Endodermal cell (in vitro differentiated cells): ENCODE measurements around the gene CPEB2. TPM values are rescaled to one million over a fixed set of nuclear protein-coding genes. Genes with fewer than 3 reads are reported as not detected.
"Not testable (repeated sequence)": the region's sequence is repeated elsewhere in the genome, so short reads cannot be mapped to it uniquely, and the experiment has no call there.

Source experiments
- DNase-seq: peaks from one replicate; pipeline ENCODE4 v3.0.0-alpha.2; 2017
- H3K27ac ChIP-seq: 2 replicates; pipeline ENCODE4 v1.5.1; 2013; ENCODE audit warnings: mild to moderate bottlenecking, low read depth, low read length, moderate library complexity
- H3K27me3 ChIP-seq: 2 replicates; pipeline ENCODE4 v1.6.1; 2013; ENCODE audit warnings: mild to moderate bottlenecking, low read length, moderate library complexity; ENCODE audit not compliant: insufficient read depth, control insufficient read depth, poor library complexity, severe bottlenecking
- H3K36me3 ChIP-seq: 2 replicates; pipeline ENCODE4 v1.7.0; 2013; ENCODE audit warnings: mild to moderate bottlenecking, low read length, moderate library complexity; ENCODE audit not compliant: control insufficient read depth, insufficient read depth
- H3K4me1 ChIP-seq: one replicate; pipeline ENCODE4 v1.7.0; 2013; ENCODE audit warnings: low read length; ENCODE audit not compliant: control insufficient read depth, insufficient read depth
- H3K4me3 ChIP-seq: 2 replicates; pipeline ENCODE4 v1.5.1; 2013; ENCODE audit warnings: mild to moderate bottlenecking, low read length, moderate library complexity
- H3K9ac ChIP-seq: 2 replicates; pipeline ENCODE4 v1.6.1; 2013; ENCODE audit warnings: mild to moderate bottlenecking, low read length, moderate library complexity; ENCODE audit not compliant: poor library complexity, severe bottlenecking; ENCODE audit errors: extremely low read depth
- H3K9me3 ChIP-seq: 2 replicates; pipeline ENCODE4 v1.6.1; 2013; ENCODE audit warnings: mild to moderate bottlenecking, low read length, moderate library complexity; ENCODE audit not compliant: control insufficient read depth
- H3K27ac Mint-ChIP-seq: 2 replicates; pipeline ENCODE4 v1.8.0; 2020; ENCODE audit warnings: mixed read lengths
- H3K27me3 Mint-ChIP-seq: 2 replicates; pipeline ENCODE4 v1.8.0; 2021; ENCODE audit warnings: mild to moderate bottlenecking, mixed read lengths; ENCODE audit not compliant: insufficient read depth
- H3K36me3 Mint-ChIP-seq: 2 replicates; pipeline ENCODE4 v1.8.0; 2020; ENCODE audit warnings: low read depth, mixed read lengths
- H3K4me1 Mint-ChIP-seq: 2 replicates; pipeline ENCODE4 v1.8.0; 2020; ENCODE audit warnings: mixed read lengths
- H3K4me3 Mint-ChIP-seq: 2 replicates; pipeline ENCODE4 v1.8.0; 2020; ENCODE audit warnings: mild to moderate bottlenecking, moderate library complexity, mixed read lengths
- H3K9me3 Mint-ChIP-seq: 2 replicates; pipeline ENCODE4 v1.8.0; 2020; ENCODE audit warnings: mild to moderate bottlenecking, mixed read lengths
- CTCF ChIP-seq: fragments of 200-600 bp; sonication (generic); conservative IDR thresholded peaks from 2 replicates; pipeline ENCODE4 v1.5.0; 2021; ENCODE audit warnings: antibody characterized with exemption, mild to moderate bottlenecking
- WGBS, 2 experiments: methylation state at CpG; one replicate each; pipeline versions ENCODE4 v1.1.5 to v1.1.7; 2013; ENCODE audit warnings: missing lambda C conversion rate in 2 of 2, mixed read lengths in 1 of 2; ENCODE audit not compliant: insufficient coverage in 1 of 2, insufficient read length in 1 of 2; 5-methylcytosine and 5-hydroxymethylcytosine counted together
- total RNA-seq, 2 donors: library from RNA; stranded (reverse); fragmentation: NEBNext Ultra II Directional in 1 of 2; extraction: Animal tissue kit (Norgen Biotek cat#: 25700) in 1 of 2; gene quantifications; 2 replicates in 1 of 2; 3 replicates in 1 of 2; pipeline ENCODE4 v1.2.1, GENCODE V29; 2021

The CPEB2 gene
- total RNA-seq, 2 donors from 2014 or later, result 4.8 to 8.6 TPM

GRCh38 chr4:15077969-15078368, 75.7 kb downstream of the CPEB2 start:
- H3K9ac ChIP-seq, result no peak overlapping the region
- 100% methylated on average over 2 of the region's 2 CpGs for WGBS, 2 experiments
- Mint-ChIP-seq H3K27me3 (no peaks in the 10 kb centered on the region), H3K36me3 (no peaks in the 10 kb centered on the region), H3K9me3 (peaks cover 11% of the 10 kb centered on the region), H3K27ac (no peak overlapping the region), H3K4me1 (no peaks in the 10 kb centered on the region), H3K4me3 (no peak overlapping the region)
- H3K4me3 ChIP-seq, result no peak overlapping the region
- no peak overlapping the region for H3K27ac ChIP-seq
- H3K36me3 ChIP-seq, result no peaks in the 10 kb centered on the region
- no peaks in the 10 kb centered on the region for H3K27me3 ChIP-seq
- no peaks in the 10 kb centered on the region for H3K9me3 ChIP-seq
- no peak for DNase-seq
- no peak for TF ChIP-seq CTCF
- no peaks in the 10 kb centered on the region for H3K4me1 ChIP-seq

GRCh38 chr4:15078682-15079642, 76.7 kb downstream of the CPEB2 start:
- Histone ChIP-seq H3K36me3 (no peaks in the 10 kb centered on the region), H3K9ac (no peak overlapping the region), H3K4me3 (no peak overlapping the region), H3K9me3 (no peaks in the 10 kb centered on the region), H3K4me1 (no peaks in the 10 kb centered on the region), H3K27ac (no peak overlapping the region), H3K27me3 (no peaks in the 10 kb centered on the region)
- no peak for TF ChIP-seq CTCF
- Mint-ChIP-seq H3K4me1 (no peaks in the 10 kb centered on the region), H3K27ac (no peak overlapping the region), H3K4me3 (no peak overlapping the region), H3K36me3 (no peaks in the 10 kb centered on the region), H3K9me3 (peaks cover 11% of the 10 kb centered on the region), H3K27me3 (no peaks in the 10 kb centered on the region)
- no peak for DNase-seq
- 91 to 95% methylated on average over 5 to 8 of the region's 8 CpGs for WGBS, 2 experiments

GRCh38 chr4:15084780-15085179, 82.5 kb downstream of the CPEB2 start:
- no peak overlapping the region for H3K27ac Mint-ChIP-seq
- 83 to 90% methylated on average over 1 of the region's 1 CpG for WGBS, 2 experiments
- no peak overlapping the region for H3K4me3 ChIP-seq

GRCh38 chr4:15085762-15086161, 83.5 kb downstream of the CPEB2 start:
- not testable (repeated sequence) for H3K9ac ChIP-seq

More at GRCh38 chr4:15084780-15085179, 82.5 kb downstream of the CPEB2 start:
- no peaks in the 10 kb centered on the region for H3K36me3 Mint-ChIP-seq
- H3K27me3 ChIP-seq, result no peaks in the 10 kb centered on the region
- no peaks in the 10 kb centered on the region for H3K4me1 Mint-ChIP-seq
- peaks cover 32% of the 10 kb centered on the region for H3K9me3 Mint-ChIP-seq
- H3K9ac ChIP-seq, result no peak overlapping the region
- TF ChIP-seq CTCF, result no peak
- no peaks in the 10 kb centered on the region for H3K27me3 Mint-ChIP-seq
- H3K27ac ChIP-seq, result no peak overlapping the region
- H3K4me1 ChIP-seq, result no peaks in the 10 kb centered on the region
- peaks cover 14% of the 10 kb centered on the region for H3K9me3 ChIP-seq
- H3K4me3 Mint-ChIP-seq, result no peak overlapping the region
- H3K36me3 ChIP-seq, result no peaks in the 10 kb centered on the region
- no peak for DNase-seq

GRCh38 chr4:15086259-15086658, 84.0 kb downstream of the CPEB2 start:
- not testable (repeated sequence) for H3K9ac ChIP-seq, H3K27me3 Mint-ChIP-seq, H3K36me3 Mint-ChIP-seq, H3K4me3 ChIP-seq, H3K27me3 ChIP-seq, H3K36me3 ChIP-seq, DNase-seq, H3K4me1 ChIP-seq, H3K4me3 Mint-ChIP-seq, H3K4me1 Mint-ChIP-seq, H3K27ac ChIP-seq, H3K27ac Mint-ChIP-seq
- peaks cover 14% of the 10 kb centered on the region for H3K9me3 ChIP-seq
- WGBS, 2 experiments, result 83 to 93% methylated on average over 1 to 2 of the region's 2 CpGs
- peaks cover 32% of the 10 kb centered on the region for H3K9me3 Mint-ChIP-seq

More at GRCh38 chr4:15085762-15086161, 83.5 kb downstream of the CPEB2 start:
- H3K9me3 Mint-ChIP-seq, result peaks cover 32% of the 10 kb centered on the region
- H3K4me3 ChIP-seq, H3K27ac ChIP-seq, H3K4me1 ChIP-seq, H3K27ac Mint-ChIP-seq, H3K27me3 Mint-ChIP-seq, H3K27me3 ChIP-seq, H3K4me1 Mint-ChIP-seq, H3K36me3 ChIP-seq, DNase-seq, H3K36me3 Mint-ChIP-seq, H3K4me3 Mint-ChIP-seq: not testable (repeated sequence)
- H3K9me3 ChIP-seq, result peaks cover 14% of the 10 kb centered on the region
- WGBS, 2 experiments, result 86 to 91% methylated on average over 3 of the region's 3 CpGs
